Endothelial cell of umbilical vein (primary cell): ENCODE data around the gene COQ2. TPM values are rescaled to one million over a fixed set of nuclear protein-coding genes. Genes with fewer than 3 reads are reported as not detected.

Experiments
- BruUV-seq: library from RNA; stranded (reverse); fragments of 400-500 nt; replicated peaks from 2 replicates; lab custom pipeline; 2021; lab: Mats Ljungman, UMichigan
- CTCF ChIA-PET: fragments of 300-600, 350-600 bp; sonication (Branson Sonifier 250); formaldehyde crosslinking; loops from one replicate; lab custom pipeline; 2021; ENCODE audit warnings: antibody characterized with exemption, inconsistent platforms; lab: Charles Lee
- POLR2A ChIA-PET: fragments of 300-600, 350-600 bp; sonication (Branson Sonifier 250); formaldehyde crosslinking; loops from one replicate; lab custom pipeline; 2021; ENCODE audit warnings: antibody characterized with exemption, inconsistent platforms; lab: Charles Lee
- DNase-seq: peaks from one replicate; pipeline ENCODE4 v3.0.0-alpha.2; 2011; ENCODE audit warnings: low read depth, low spot score
- FAIRE-seq: peaks from 2 replicates; lab custom pipeline; 2011; peaks lifted over from hg19 to GRCh38; lab: Jason Lieb, UNC
- H2AFZ ChIP-seq: 2 replicates; pipeline ENCODE4 v1.6.0; 2012; ENCODE audit warnings: low read depth, low read length, control low read depth, inconsistent platforms
- H3K27ac ChIP-seq: 2 replicates; pipeline ENCODE4 v1.5.1; 2011; ENCODE audit warnings: low read depth, mild to moderate bottlenecking, control low read depth, low read length, moderate library complexity; ENCODE audit not compliant: insufficient read depth
- H3K27me3 ChIP-seq, 2 experiments: 2 replicates each; pipeline versions ENCODE4 v1.6.0 to v1.6.1; 2011; ENCODE audit warnings: low read length in 2 of 2, mixed read lengths in 1 of 2; ENCODE audit not compliant: control insufficient read depth in 2 of 2, insufficient read depth in 2 of 2
- H3K36me3 ChIP-seq, 2 experiments: 2 replicates in 1 of 2; 3 replicates in 1 of 2; pipeline ENCODE4 v1.5.1; 2011; ENCODE audit warnings: low read length in 2 of 2, mild to moderate bottlenecking in 1 of 2, moderate library complexity in 1 of 2; ENCODE audit not compliant: control insufficient read depth in 2 of 2, insufficient read depth in 2 of 2; ENCODE audit errors: extremely low read depth in 1 of 2
- H3K4me1 ChIP-seq: 3 replicates; pipeline ENCODE4 v1.5.1; 2011; ENCODE audit warnings: mild to moderate bottlenecking, low read length; ENCODE audit not compliant: control insufficient read depth, insufficient read depth; ENCODE audit errors: extremely low read depth
- H3K4me2 ChIP-seq: 2 replicates; pipeline ENCODE4 v1.6.1; 2011; ENCODE audit warnings: low read length, control low read depth, mixed read lengths; ENCODE audit not compliant: insufficient read depth
- H3K4me3 ChIP-seq, 3 experiments: fragments of 200-600 bp in 1 of 3; sonication (generic), shearing (Covaris generic) in 1 of 3; replicated peaks in 1 of 3; 2 replicates each; pipeline ENCODE4 v1.5.1; 2011 to 2016; ENCODE audit warnings: control low read depth in 3 of 3, low read length in 3 of 3, mild to moderate bottlenecking in 2 of 3, inconsistent platforms in 1 of 3, low read depth in 1 of 3, moderate library complexity in 1 of 3; ENCODE audit not compliant: insufficient read depth in 1 of 3
- H3K79me2 ChIP-seq: 2 replicates; pipeline ENCODE4 v1.6.0; 2012; ENCODE audit warnings: low read length, inconsistent platforms; ENCODE audit not compliant: control insufficient read depth, insufficient read depth
- H3K9ac ChIP-seq: replicated peaks from 2 replicates; pipeline ENCODE3; 2011; ENCODE audit warnings: low read length, control low read depth; ENCODE audit not compliant: insufficient read depth; ENCODE audit errors: extremely low read depth
- H3K9me1 ChIP-seq: replicated peaks from 3 replicates; pipeline ENCODE4 v1.6.0; 2011; ENCODE audit warnings: mild to moderate bottlenecking, low read length; ENCODE audit not compliant: control insufficient read depth, insufficient read depth; ENCODE audit errors: extremely low read depth
- H3K9me3 ChIP-seq: replicated peaks from 2 replicates; pipeline ENCODE4 v1.5.1; 2012; ENCODE audit warnings: low read length, inconsistent platforms; ENCODE audit not compliant: control insufficient read depth, insufficient read depth
- H4K20me1 ChIP-seq: replicated peaks from 2 replicates; pipeline ENCODE3; 2011; ENCODE audit warnings: mild to moderate bottlenecking, low read length; ENCODE audit not compliant: control insufficient read depth, insufficient read depth; ENCODE audit errors: extremely low read depth
- CTCF ChIP-seq, 2 donors: IDR thresholded peaks; 1 replicate in 1 of 2; 2 replicates in 1 of 2; pipeline ENCODE4 v1.5.1; 2011; ENCODE audit warnings: low read length in 2 of 2, mild to moderate bottlenecking in 2 of 2, moderate library complexity in 2 of 2, control low read depth in 1 of 2, inconsistent platforms in 1 of 2, low read depth in 1 of 2; ENCODE audit not compliant: insufficient read depth in 1 of 2; ENCODE audit errors: extremely low read depth in 1 of 2
- EZH2 ChIP-seq: IDR thresholded peaks from 2 replicates; pipeline ENCODE4 v1.6.1; 2012; ENCODE audit warnings: borderline replicate concordance, low read depth, mild to moderate bottlenecking, moderate library complexity, low read length, inconsistent platforms; ENCODE audit not compliant: severe bottlenecking
- GATA2 ChIP-seq: IDR thresholded peaks from 2 replicates; pipeline ENCODE4 v1.7.0; 2011; ENCODE audit warnings: low read depth, mild to moderate bottlenecking, moderate library complexity, mixed read lengths, low read length; ENCODE audit not compliant: insufficient read length, insufficient read depth
- MYC ChIP-seq: IDR thresholded peaks from one replicate; pipeline ENCODE4 v1.6.1; 2011; ENCODE audit warnings: mild to moderate bottlenecking, low read depth, low read length
- POLR2A ChIP-seq: IDR thresholded peaks from 2 replicates; pipeline ENCODE4 v1.6.1; 2012; ENCODE audit warnings: low read depth, mild to moderate bottlenecking, control low read depth, low read length
- POLR2AphosphoS5 ChIP-seq: IDR thresholded peaks from 2 replicates; pipeline ENCODE4 v1.6.1; 2012; ENCODE audit warnings: low read depth, mild to moderate bottlenecking, control low read depth, low read length, moderate library complexity; ENCODE audit not compliant: insufficient read depth
- dilution Hi-C: fragments of 300-500 bp; cut with MboI; formaldehyde crosslinking; loops from one replicate; pipeline ENCODE4 v1.15.0; 2019; ENCODE audit warnings: low sequenced_read_pairs; ENCODE audit not compliant: extremely low pct_ligation_motif_present
- intact Hi-C: fragments of 100-400 bp; cut with micrococcal nuclease; formaldehyde crosslinking; loops from one replicate; pipeline ENCODE4 v1.10.0; 2022
- polyA plus RNA-seq, 4 experiments: library from polyadenylated mRNA; depleted of rRNA in 3 of 4; stranded (reverse) in 3 of 4; unstranded in 1 of 4; fragments of >200 nt; gene quantifications; 2 replicates each; pipeline versions ENCODE4 v1.2.1 to v1.2.3, GENCODE V29; 2011 to 2012; ENCODE audit warnings: missing spikeins in 1 of 4
- total RNA-seq: library from RNA; stranded (reverse); gene quantifications from 2 replicates; pipeline ENCODE4 v1.2.3, GENCODE V29; 2021

COQ2 gene
- total and polyA plus RNA-seq, 2 donors (not counting 3 experiments of a cell fraction or from before 2014, with no cell fraction given) = 25.5 to 28.0 TPM

GRCh38 chr4:83238393-83239248 lies 46.0 kb downstream of the COQ2 start:
- Histone ChIP-seq H3K9me3 (no peaks in the 10 kb centered on the region), H2AFZ (no peak overlapping the region), H3K4me1 (no peaks in the 10 kb centered on the region), H3K4me2 (no peak overlapping the region), H3K79me2 (no peaks in the 10 kb centered on the region), H3K36me3 (no peaks in the 10 kb centered on the region), H3K27me3 (no peaks in the 10 kb centered on the region), H3K9me1 (no peaks in the 10 kb centered on the region), H4K20me1 (no peaks in the 10 kb centered on the region), H3K4me3 (no peak overlapping the region), H3K9ac (no peak overlapping the region), H3K27ac (no peak overlapping the region)
- no peak for TF ChIP-seq CTCF (IDR thresholded peaks at IDR 0.05; ENCODE audit: extremely low read depth in 1 of 2, insufficient read depth in 1 of 2, low read depth in 1 of 2, low read length in 2 of 2)
- TF ChIP-seq POLR2AphosphoS5 = no peak
- no peak for TF ChIP-seq POLR2A
- no peak for TF ChIP-seq MYC
- TF ChIP-seq EZH2 = no peak
- TF ChIP-seq GATA2 = no peak
- no peak for DNase-seq
- ChIA-PET POLR2A (no interaction called here), CTCF (interaction anchor here (0.6 to 1.5 kb wide), 5 partner anchors 12 to 44 kb away, joined by 3 read pairs; no protein-coding TSS in a partner anchor)
- dilution Hi-C loops (no loop called here), intact Hi-C loops (no loop called here)
- BruUV-seq = no TSS peak
- FAIRE-seq = no peak
